Left ventricle myocardium inferior (tissue), 1 donor: ENCODE measurements around the gene BORCS8. TPM values are rescaled to one million over a fixed set of nuclear protein-coding genes. Genes with fewer than 3 reads are reported as not detected.

ENCODE experiments used
- DNase-seq: peaks from one replicate; pipeline ENCODE4 v3.0.0-alpha.2; 2020
- H3K27ac ChIP-seq: fragments of 200-600 bp; replicated peaks from 2 replicates; pipeline ENCODE4 v1.8.0; 2021
- H3K27me3 ChIP-seq: fragments of 200-600 bp; 2 replicates; pipeline ENCODE4 v1.8.0; 2021; ENCODE audit warnings: low read depth
- H3K36me3 ChIP-seq: fragments of 200-600 bp; 2 replicates; pipeline ENCODE4 v1.8.0; 2021
- H3K4me1 ChIP-seq: fragments of 200-600 bp; 2 replicates; pipeline ENCODE4 v1.8.0; 2021
- H3K4me3 ChIP-seq: fragments of 200-600 bp; 2 replicates; pipeline ENCODE4 v1.8.0; 2021; ENCODE audit warnings: mild to moderate bottlenecking, moderate library complexity
- H3K9me3 ChIP-seq: fragments of 200-600 bp; replicated peaks from 2 replicates; pipeline ENCODE4 v1.8.0; 2021
- intact Hi-C: fragments of 100-400 bp; cut with micrococcal nuclease; formaldehyde crosslinking; loops from one replicate; pipeline ENCODE4 v1.11.0; 2022
- total RNA-seq: library from RNA; stranded (reverse); fragmentation: NEBNext Ultra II Directional; extraction: Animal tissue kit (Norgen Biotek cat#: 25700); gene quantifications from one replicate; pipeline ENCODE4 v1.2.1, GENCODE V29; 2021
- TF ChIP-seq, protein P1 (sequence below): fragments of 200-600 bp; IDR thresholded peaks from 2 replicates; pipeline ENCODE4 v1.8.0; 2021; ENCODE audit warnings: antibody characterized with exemption, mild to moderate bottlenecking, borderline replicate concordance
- donor health status: DM: no; HTN: yes; CAD: no; lungs with severe emphysema.

BORCS8 gene
- total RNA-seq, 1 donor from 2014 or later: 20.2 TPM

DNA sequence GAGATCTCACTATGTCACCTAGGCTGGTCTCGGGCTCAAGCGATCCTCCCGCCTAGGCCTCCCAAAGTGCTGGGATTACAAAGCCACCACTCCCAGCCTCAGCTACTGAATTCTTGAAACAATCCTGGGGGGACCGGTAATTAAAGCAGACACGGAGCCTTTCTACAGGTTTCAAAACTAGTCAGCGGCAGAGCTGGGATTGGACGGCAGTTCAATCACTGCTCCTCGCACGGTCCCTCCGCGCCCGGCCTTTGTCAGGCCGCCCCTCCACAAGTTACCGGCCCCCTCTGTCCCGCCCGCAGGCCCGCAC, 229 bp downstream of the BORCS8 start:
- H3K36me3 ChIP-seq: peaks cover 11% of the 10 kb centered on the region
- H3K27me3 ChIP-seq: no peaks in the 10 kb centered on the region
- H3K4me3 ChIP-seq: peak overlapping the region; percentile 86
- DNase-seq: no peak
- H3K4me1 ChIP-seq: peaks cover 61% of the 10 kb centered on the region
- no peaks in the 10 kb centered on the region for H3K9me3 ChIP-seq
- H3K27ac ChIP-seq: peak overlapping the region; percentile 100
- TF ChIP-seq, protein P1, sequence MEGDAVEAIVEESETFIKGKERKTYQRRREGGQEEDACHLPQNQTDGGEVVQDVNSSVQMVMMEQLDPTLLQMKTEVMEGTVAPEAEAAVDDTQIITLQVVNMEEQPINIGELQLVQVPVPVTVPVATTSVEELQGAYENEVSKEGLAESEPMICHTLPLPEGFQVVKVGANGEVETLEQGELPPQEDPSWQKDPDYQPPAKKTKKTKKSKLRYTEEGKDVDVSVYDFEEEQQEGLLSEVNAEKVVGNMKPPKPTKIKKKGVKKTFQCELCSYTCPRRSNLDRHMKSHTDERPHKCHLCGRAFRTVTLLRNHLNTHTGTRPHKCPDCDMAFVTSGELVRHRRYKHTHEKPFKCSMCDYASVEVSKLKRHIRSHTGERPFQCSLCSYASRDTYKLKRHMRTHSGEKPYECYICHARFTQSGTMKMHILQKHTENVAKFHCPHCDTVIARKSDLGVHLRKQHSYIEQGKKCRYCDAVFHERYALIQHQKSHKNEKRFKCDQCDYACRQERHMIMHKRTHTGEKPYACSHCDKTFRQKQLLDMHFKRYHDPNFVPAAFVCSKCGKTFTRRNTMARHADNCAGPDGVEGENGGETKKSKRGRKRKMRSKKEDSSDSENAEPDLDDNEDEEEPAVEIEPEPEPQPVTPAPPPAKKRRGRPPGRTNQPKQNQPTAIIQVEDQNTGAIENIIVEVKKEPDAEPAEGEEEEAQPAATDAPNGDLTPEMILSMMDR: no peak
- intact Hi-C loops: no loop called here

DNA sequence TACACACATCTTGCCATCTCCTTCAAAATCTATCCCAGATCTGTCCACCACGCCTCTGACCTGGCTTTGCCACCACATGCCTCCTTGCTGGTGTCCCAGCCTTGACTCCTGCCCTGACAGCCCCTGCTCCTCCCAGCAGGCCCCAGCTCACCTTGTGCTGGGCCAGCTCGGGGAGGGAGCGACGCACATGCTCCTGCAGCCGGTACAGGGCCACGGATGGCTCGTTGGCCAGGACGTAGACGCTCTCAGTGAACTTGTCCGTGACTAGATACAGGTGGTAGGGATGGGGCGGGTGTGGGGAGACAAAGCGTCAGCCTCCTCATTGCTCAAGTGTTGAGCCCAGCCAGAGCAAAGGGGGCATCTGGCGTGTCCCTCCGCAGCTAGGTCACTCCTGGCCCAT, 5.2 kb downstream of the BORCS8 start:
- TF ChIP-seq, protein P1: no peak
- H3K4me3 ChIP-seq: no peak overlapping the region
- DNase-seq: no peak
- no peaks in the 10 kb centered on the region for H3K9me3 ChIP-seq
- no peaks in the 10 kb centered on the region for H3K27me3 ChIP-seq
- intact Hi-C loops: no loop called here
- peaks cover 21% of the 10 kb centered on the region for H3K36me3 ChIP-seq
- H3K4me1 ChIP-seq: peaks cover 32% of the 10 kb centered on the region
- H3K27ac ChIP-seq: no peak overlapping the region

- no peak for DNase-seq
- H3K27me3 ChIP-seq: no peaks in the 10 kb centered on the region
- intact Hi-C loops: no loop called here
- H3K4me1 ChIP-seq: peaks cover 26% of the 10 kb centered on the region
- H3K9me3 ChIP-seq: no peaks in the 10 kb centered on the region
- no peak overlapping the region for H3K27ac ChIP-seq
- peaks cover 27% of the 10 kb centered on the region for H3K36me3 ChIP-seq
- TF ChIP-seq, protein P1: peak; percentile 63
- H3K4me3 ChIP-seq: no peak overlapping the region
Observed at GRCh38 chr19:19185853-19186740, 5.9 kb downstream of the BORCS8 start.

GRCh38 chr19:19181488-19181998, 10.4 kb downstream of the BORCS8 start:
- intact Hi-C loops: no loop called here
- Histone ChIP-seq H3K4me1 (no peaks in the 10 kb centered on the region), H3K27me3 (no peaks in the 10 kb centered on the region), H3K36me3 (peaks cover 54% of the 10 kb centered on the region), H3K9me3 (peaks cover 5% of the 10 kb centered on the region), H3K27ac (no peak overlapping the region), H3K4me3 (no peak overlapping the region)
- DNase-seq: no peak
- TF ChIP-seq, protein P1: no peak

DNA sequence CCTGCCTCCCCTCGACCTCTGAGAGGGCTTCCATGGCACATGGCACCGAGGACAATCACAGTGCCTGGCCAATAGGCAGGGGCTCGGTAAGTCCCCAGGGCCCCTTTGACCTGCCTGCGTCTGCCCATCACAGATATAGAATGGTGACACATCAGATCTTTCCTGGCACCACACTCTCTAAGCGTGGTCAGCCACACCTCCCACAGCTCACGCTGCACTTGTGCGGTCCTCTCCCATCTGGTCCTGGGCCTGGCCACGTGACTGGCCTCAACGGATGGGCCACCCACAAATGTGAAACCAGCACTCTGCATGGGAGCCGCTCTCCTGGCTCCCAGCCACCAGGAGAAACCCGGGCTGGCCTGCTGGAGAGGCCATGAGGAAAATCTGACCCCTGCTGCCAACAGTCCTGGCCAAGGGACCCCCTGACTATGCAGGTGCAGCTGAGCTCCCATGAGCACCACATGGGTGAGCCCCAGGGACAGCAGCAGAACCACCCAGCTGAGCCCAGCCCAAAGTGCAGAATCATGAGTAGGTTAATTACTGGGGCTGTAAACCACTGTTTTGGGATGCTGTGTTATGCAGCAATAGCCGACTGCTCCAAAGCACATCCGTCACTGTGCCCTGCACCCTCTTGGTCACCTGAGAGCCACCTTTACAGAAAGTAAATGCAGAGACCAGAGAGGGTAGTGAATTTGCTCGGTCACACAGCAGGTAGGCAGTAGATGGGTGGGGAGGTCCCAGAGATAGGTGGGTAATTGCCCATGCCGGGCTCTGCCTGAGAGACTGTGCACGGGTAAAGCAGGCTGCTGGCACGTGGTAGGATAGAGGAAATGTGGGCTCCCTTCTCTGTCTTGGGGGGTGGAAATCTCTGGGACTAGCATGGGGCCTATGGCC, 12.2 kb downstream of the BORCS8 start:
- TF ChIP-seq, protein P1: no peak
- Histone ChIP-seq H3K9me3 (peaks cover 5% of the 10 kb centered on the region), H3K27ac (no peak overlapping the region), H3K4me3 (no peak overlapping the region), H3K4me1 (no peaks in the 10 kb centered on the region), H3K27me3 (no peaks in the 10 kb centered on the region), H3K36me3 (peaks cover 53% of the 10 kb centered on the region)
- no peak for DNase-seq
- intact Hi-C loops: no loop called here
